NCI-H1436 (cell line): Measurements from ENCODE around the gene NMT2.
"Not testable (repeated sequence)": the region's sequence is repeated elsewhere in the genome, so short reads cannot be mapped to it uniquely, and the experiment has no call there.

Experiments used
- DNase-seq: peaks from one replicate; lab custom pipeline; 2025; lab: John Stamatoyannopoulos, UW

Gene NMT2

DNA sequence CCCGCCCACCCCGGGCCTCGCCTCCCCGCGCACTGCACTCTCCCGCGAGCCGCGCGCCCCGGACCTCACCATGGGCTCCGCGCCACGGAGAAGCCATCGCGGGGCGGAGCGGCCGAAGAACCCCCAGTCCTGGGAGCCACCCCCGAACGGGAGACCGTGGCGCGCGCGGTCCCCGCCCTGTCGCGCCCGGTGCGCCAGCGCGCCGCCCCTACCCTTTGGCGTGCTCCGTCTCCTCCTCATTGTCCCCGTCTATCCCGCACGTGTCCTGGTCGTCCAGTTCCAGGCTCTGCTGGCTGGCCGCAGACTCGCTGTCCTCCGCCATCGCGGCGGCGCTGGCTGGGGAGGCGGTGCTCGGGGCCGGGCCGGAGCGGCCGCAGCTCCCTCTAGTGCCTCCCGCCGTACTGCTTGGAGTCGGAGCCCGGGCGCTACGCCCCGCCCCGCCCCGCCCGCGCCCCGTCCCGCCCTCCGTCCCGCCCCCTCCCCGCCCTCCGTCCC lies at the start of gene NMT2:
Gene NMT2, minus strand, starts transcription at position 403 of the 495 bp plus-strand sequence. Its CDS starts 81 bp downstream, at position 322.
- DNase-seq: peak; percentile 87

DNA sequence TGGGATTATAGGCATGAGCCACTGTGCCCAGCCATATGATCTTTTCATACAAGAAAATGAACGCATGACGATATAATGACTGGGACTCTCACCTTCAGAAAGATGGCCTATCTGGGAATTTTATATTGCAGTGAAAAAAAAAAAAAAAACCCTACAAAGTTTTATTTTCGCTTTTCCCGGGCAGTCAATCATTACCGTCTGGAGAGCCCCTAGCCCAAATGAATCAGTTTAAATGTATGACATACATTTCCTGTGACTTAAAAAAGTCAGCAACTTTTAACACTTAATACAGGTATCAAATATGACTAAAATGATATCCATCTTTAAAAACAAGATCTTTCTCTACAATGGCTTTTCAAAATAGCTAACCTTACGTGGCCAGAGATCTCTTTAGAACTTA lies 48.2 kb upstream of the NMT2 start:
- no peak for DNase-seq

DNA sequence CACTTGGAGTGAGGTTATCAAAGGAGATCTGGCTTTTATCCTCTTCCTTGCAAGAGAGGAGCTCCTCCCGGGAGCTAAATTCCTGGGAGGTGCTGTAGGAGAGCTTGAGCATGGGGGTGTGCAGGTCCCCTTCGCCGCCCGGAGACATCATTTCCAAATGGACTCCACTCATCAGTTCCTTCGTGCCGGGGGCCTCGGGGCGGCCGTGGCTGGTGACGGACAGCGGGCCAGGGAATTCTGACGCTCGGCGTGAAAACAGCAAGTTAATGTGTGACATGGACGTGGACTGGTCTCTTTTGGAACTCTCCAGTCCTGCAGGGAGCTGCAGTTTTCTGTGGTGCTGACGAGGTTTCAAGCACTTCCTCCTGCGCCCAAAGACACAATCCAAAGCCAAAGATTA lies 45.7 kb upstream of the NMT2 start:
- no peak for DNase-seq

DNA sequence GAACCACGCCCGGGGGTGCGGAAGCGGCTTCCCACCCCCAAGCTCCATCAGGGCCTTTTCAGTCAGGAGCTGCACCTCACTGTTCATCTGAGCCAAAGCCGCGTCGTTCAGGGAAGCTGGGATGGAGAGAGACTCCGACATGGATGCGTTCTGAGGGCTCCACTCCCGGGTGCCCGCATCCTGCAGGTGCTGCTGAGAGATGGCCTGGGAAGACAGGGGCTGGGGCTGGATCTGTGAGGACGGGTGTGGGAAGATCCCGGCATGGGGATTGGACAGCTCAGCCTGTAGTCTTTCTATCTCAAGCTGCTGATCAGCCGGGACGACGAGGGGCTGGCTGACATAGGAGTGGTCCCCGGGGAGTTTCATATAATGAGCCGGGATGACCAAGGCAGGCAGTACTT lies 45.0 kb upstream of the NMT2 start:
- DNase-seq: no peak

DNA sequence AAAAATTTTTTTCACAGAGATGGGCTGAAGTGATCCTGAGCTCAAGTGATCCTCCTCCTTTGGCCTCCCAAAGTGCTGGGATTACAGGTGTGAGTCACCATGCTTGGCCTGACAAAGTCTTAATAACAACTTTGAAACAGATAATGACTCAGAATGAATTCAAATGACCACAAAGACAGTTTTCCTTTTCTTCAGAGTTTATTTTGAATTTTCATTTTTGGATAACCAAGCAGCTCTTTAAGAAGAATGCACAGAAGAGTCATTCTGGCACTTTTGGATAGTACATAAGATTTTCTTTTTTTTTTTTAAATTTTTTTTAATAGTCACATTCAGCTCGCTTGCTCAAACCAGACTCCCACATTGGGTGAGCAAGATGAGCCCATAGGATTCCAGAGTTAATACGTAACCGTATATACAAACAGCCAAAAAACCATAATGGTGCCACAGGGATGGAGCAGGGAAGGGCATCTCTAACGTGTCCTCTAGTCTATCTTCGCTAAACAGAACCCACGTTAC lies 43.0 kb upstream of the NMT2 start:
- DNase-seq: no peak

DNA sequence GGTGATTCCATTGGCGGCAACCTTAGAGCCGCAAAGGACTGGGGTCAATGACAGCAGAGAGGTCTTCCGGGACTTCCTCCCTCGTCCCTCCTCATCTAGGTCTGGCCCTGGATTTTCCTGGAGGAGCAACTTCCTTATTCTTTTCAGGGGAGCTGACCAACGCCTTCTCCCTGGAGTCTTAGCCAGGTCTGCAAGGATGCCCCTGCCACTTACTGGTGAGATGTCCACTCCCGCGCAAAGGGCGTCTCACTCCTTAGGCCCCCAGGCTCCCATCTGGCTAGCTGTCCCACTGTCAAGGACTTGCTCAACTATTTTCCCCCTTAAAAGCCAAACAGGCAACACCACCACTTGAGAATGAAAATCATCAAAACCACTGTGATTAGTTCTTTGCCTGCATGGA lies 42.0 kb upstream of the NMT2 start:
- DNase-seq: no peak

DNA sequence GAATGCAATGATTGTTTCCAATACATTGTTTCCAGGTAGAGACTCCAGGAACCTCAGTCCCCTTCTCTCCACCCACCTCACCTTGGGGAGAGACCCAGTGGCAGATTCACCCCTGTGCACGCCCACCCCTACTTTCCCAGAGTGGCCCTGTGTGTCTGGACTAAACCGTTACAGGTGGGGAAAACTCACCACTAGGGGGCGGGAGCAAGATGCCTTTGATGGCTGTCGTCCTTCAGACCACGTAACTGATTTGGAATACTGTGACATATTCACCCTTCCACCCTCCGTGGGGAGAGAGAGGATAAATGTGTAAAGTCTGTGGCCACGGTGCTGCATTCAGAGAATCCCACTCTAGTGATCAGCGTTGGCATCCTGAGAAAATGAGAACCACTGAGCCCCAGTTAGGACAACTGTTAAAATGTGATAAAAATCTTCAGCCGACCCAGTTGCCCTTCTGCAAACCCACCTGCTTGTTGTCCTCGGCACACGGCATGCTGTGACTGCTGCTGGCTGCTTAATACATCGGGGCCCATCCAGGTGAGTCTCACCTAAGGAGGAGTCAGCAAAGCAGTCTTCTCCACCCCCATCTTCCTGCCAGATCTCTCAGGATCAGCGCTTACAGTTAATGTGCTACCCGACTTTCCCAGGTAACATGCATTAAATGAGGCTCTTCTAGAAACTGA lies 41.5 kb upstream of the NMT2 start:
- DNase-seq: peak; percentile 80

DNA sequence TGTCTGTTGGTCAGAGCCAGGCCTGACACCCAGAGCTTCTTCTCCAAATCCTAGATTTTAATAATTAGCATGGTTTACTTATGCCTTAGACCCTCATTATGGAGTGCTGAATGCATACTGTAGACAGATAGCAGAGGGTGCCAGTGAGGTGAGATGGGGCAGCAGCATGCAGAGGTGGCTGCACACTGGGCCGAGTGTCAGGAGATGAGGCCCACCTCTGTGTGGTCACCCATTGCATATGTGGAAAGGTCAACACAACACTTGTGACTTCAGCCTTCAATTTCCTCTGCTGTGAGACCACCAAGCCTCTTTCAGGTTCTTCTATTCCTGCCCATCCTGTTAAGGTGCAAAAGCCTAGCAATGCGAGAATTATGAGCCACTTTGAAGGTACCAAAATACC lies 39.7 kb upstream of the NMT2 start:
- no peak for DNase-seq

DNA sequence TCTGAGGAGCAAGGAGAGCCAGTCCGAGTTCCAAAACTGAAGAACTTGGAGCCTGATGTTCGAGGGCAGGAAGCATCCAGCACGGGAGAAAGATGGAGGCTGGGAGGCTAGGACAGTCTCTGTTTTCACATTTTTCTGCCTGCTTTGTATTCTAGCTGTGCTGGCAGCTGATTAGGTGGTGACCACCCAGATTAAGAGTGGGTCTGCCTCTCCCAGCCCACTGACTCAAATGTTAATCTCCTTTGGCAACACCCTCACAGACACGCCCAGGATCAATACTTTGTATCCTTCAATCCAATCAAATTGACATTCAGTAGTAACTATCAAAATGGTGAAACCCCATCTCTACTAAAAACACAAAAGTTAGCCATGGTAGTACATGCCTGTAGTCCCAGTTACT lies 38.9 kb upstream of the NMT2 start:
- not testable (repeated sequence) for DNase-seq

DNA sequence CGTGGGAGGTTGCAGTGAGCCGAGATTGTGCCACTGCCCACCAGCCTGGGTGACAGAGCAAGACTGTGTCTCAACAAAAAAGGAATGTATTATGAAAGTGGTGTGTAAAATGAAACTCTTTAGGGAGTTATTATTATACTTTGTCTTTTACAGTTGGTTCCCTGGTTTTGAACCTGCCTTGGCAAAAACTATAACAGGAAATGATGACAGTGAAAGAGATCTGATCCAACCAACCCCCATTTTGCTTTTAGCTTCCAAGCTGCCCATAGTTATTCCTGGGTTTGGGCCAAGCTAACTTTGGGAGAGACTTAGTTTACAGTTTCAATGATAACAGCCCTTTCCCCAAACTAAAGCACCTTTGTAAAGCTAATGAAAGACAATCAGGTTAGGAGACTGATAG lies 34.1 kb upstream of the NMT2 start:
- DNase-seq: no peak

DNA sequence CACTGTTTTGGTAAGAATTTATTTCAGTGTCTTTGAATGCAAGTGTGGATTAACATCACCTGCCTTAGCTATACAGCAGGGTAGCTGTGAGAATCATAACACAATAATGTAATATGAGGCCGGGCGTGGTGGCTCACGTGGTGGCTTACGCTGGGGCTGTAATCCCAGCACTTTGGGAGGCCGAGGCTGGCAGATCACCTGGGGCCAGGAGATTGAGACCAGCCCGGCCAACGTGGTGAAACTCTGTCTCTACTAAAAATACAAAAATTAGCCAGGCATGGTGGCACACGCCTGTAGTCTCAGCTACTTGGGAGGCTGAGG lies 33.8 kb upstream of the NMT2 start:
- not testable (repeated sequence) for DNase-seq

DNA sequence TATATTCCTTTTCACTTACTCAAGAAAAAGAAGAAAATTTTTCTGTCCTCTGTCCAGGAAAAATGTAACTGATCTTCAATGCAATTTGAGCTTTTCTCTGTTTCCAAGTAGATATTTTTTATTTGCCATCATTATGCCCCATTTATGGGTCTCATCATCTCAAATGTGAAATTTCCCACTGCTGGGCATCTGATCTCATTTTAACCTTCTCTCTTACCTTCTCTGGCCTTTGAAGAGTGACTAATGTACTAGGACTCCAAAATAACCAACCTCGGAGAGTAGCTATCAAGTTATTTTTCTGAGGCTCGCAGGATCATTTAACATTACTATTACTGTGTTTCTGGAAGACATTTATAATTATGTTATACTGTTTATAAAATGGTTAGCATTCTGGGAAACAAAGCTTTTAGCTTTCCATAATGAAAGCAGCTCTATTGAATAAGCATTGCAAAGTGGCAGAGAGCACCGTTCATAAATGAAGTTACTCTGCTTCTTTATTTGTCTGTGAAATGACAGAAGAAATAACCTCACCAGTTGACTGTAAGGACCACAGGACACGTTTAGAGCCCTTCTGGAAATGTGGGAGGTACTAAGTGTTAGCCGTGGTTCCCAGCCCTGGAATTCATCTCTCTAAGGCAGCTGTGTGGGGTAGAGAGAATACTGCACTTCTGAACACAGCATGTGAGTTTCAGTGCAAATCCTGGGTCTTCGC lies 33.3 kb upstream of the NMT2 start:
- DNase-seq: no peak

DNA sequence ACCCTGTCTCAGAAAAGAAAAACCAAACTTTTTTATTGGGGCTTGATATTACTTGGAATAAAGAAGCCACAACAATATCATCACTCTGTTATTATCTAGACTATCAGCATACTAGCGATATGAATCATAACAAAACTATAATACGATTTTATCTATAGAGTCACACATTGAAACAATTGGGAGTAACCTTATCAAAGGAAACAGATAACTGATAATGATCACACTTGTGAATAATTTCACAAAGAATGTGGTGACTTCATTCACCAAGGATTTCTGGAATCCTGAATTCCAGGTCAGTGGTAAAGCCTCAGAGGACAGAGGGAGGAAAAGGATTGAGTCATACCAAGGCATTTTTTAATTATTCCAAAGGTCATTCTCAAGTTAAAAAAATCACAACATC lies 32.1 kb upstream of the NMT2 start:
- no peak for DNase-seq

DNA sequence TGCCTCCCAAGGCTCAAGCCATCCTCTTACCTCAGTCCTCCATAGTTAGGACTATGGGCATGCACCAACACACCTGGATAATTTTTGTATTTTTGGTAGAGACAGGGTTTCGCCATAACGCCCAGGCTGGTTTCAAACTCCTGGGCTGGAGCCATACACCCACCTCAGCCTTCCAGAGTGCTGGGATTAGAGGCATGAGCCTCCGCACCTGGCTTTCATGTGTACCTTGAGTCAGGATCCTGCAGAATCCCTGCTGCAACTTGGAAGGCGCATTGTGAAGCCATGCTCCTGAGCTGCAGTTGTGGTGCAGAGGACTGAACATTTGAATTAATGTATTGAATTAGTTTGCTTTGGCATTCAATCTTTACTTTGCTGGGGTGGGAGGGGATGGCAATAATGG lies 29.4 kb upstream of the NMT2 start:
- no peak for DNase-seq

DNA sequence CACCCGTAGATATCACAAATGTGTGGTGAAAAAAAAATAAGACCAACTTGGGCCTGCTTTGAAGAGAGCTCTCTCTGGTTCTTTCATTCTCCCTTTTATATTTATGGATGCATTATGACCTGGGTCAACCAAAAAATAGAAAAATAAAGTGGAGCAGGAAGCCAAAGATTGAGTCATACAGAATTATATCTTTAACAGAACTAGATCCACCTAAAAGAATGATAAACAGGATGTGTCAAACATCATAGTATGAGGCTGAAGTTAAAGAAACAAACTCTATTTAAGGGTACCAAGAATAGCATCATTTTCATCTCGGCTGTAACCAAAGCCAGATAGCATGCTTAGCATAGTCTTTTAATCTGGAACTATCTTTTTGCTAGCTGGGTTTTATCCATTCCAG lies 28.8 kb upstream of the NMT2 start:
- no peak for DNase-seq

DNA sequence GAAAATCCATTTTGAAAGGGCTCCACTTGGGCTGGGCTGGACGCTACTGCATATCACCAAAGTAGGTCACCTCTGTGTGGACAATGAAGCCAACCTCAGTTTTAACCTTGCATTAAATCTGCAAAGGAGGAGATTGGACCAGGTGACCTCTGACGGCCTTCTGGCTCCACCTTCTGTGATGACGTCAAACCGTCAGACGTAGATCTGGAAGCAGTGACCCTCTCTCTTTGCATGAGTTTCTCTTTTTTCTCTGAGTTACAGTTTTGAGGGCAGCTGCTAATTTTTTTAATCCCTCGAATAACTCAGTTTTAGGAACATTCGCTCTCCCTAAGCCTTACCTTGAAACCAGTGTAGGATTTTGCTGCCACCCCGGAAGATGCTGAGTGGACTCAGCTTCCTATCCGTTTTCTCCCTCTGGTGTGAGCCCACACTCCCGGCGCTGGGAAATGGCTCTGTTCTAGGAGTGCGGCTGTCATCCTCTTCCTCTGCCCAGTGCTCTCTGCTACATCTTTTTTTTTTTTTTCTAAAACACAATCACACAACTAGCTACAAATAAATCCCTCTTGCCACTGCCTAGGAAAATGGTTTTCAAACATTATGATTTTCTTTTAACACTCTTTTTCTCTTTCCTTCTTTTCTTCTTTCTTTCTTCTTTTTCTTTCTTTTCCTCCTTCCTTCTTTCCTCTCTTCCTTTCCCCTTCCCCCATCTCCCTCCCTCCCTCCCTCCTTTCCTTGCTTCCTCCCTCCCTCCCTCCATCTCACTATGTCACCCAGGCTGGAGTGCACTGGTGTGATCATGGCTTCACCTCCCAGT lies 27.7 kb upstream of the NMT2 start:
- DNase-seq: no peak

DNA sequence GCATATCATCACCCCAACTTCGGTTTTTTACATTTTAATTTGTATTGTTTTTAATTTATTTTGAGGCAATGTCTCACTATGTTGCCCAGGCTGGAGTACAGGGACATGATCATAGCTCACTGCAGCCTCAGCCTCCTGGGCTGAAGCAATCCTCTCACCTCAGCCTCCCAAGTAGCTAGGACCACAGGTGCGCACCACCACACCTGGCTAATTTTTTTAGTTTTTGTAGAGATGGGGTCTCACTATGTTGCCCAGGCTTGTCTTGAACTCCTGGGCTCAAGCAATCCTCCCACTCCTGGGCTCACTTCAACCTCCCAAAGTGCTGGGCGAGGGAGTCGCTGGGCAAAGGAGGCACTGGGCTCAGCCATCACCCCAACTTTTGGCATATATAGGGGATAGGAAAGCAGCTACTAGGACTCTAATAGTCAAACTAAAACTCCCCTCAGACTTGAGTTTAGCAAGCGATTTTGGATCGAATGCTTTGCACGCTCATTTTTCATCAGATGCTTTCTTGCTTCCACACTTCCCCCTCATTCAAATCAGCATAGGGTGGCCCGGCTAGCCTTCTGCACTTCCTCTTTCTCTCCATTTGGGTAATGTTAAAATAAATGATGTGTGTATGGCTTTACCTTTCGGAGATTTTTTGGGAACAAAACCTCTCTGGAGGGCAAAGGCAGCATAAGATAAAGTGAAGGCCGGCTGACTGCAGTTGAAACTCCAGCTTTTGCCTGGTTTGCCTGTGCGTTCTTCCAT lies 20.8 kb upstream of the NMT2 start:
- no peak for DNase-seq

DNA sequence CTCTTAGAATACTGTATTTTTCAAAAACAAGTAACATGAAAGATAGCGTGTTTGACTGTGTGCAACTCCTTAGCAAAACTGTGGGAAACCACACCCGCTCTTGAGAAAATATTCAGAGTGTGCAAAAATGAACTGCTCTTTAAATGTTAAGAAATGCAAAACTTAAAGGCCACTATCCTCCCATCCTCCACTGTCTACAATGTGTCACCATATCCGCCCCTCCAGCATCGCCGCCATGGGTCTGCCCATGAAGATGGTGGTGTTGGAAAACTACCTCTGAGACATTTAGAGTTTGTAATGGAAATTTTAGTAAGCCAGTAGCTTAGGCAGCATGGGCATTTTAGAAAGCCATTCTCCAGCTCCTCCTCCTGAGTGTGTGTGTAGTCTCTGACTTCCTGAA lies 20.1 kb upstream of the NMT2 start:
- no peak for DNase-seq

DNA sequence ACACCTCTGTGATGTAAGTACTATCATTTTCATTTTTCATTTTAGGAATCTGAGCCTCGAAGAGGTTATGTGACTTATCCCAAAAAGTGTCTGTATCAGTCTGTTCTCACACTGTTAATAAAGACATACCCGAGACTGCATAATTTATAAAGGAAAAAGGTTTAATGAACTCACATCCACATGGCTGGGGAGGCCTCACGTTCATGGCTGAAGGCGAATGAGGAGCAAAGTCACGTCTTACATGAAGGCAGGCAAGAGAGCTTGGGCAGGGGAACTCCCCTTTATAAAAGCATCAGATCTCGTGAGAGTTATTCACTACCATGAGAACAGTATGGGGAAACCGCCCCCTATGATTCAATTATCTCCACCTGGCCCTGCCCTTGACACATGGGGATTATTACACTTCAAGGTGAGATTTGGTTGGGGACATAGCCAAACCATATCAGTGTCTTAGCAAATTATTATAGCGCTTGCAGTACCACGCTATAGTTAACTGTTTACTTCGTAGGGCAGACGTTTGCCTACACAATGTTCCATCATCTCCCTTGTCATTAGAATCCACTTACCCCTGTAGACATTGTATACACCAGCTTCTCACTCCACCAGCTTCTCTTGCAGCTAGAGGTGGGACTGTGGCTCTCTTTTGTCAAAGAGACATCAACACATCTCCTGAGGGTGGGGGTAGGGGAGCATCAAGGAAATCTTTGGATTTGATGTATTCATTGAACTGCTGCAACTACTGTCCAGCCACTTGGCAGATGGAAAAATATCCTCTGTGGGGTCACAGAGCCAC lies 15.4 kb upstream of the NMT2 start:
- DNase-seq: no peak

DNA sequence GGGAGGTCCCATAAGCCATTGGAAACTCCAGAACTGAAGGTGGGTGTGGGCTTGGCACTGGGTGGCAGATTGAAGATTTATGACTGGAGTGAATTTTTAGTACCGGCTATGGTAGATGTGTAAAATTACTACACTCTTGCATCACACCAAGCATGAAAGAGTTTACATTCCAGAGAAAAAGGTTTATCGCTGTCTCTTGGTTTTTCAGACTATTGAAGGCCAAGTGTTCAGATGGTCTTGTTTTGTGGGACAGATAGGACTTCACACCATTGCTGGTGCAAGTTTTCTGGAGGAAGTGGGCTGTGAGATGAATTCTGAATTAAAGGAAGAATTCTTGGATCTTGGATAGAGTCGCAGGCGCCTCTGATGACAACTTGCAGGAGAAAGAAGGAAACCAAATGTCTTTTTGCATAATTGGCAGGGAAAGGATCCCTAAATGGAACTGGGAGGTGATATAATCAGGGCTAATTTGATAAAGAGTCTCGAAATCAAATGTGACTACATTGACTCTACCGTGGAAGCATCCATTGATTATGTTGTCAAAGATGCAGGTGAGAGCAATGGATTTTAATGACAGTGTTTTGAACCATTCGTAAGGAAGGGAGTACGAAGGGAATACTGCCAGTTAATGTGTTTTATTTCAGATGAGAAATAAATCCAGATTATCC lies 14.2 kb upstream of the NMT2 start:
- no peak for DNase-seq
